Ovary (tissue), 3 donors: Measurements from ENCODE around the gene NCOA3.

Experiments used
- EP300 ChIP-seq: sonication (generic); formaldehyde crosslinking; IDR thresholded peaks from one replicate; pipeline ENCODE4 v1.6.1; 2017; ENCODE audit warnings: antibody characterized with exemption
- POLR2A ChIP-seq: fragments of 450-650 bp; IDR thresholded peaks from one replicate; pipeline ENCODE4 v1.6.1; 2017; ENCODE audit warnings: antibody characterized with exemption, mild to moderate bottlenecking, moderate library complexity
- TF ChIP-seq, protein P1 (sequence below), 3 donors: fragments of 450-650 bp in 2 of 3; fragments of 200-600 bp in 1 of 3; IDR thresholded peaks; one replicate each; pipeline versions ENCODE4 v1.5.1 to v1.8.0; 2016 to 2022; ENCODE audit warnings: antibody characterized with exemption in 3 of 3, mild to moderate bottlenecking in 1 of 3
- donor health status: DM: no; HTN: no; CAD: no.

DNA sequence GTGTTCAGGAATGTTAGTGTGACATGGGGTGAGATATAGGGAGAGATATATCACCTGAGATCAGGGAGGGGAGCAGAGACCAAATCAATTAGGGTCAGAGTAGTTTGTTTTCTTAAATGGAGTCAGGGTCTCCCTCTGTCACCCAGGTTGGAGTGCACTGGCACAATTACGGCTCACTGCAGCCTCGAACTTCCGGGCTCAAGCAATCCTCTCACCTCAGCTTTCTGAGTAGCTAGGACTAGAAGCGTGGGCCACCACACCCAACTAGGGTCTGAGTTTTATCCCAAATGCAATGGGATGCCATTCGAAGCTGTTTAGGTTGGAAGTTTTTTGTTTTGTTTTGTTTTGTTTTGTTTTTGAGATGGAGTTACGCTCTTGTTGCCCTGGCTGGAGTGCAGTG is 3.1 kb upstream of the NCOA3 start:
- TF ChIP-seq, protein P1, sequence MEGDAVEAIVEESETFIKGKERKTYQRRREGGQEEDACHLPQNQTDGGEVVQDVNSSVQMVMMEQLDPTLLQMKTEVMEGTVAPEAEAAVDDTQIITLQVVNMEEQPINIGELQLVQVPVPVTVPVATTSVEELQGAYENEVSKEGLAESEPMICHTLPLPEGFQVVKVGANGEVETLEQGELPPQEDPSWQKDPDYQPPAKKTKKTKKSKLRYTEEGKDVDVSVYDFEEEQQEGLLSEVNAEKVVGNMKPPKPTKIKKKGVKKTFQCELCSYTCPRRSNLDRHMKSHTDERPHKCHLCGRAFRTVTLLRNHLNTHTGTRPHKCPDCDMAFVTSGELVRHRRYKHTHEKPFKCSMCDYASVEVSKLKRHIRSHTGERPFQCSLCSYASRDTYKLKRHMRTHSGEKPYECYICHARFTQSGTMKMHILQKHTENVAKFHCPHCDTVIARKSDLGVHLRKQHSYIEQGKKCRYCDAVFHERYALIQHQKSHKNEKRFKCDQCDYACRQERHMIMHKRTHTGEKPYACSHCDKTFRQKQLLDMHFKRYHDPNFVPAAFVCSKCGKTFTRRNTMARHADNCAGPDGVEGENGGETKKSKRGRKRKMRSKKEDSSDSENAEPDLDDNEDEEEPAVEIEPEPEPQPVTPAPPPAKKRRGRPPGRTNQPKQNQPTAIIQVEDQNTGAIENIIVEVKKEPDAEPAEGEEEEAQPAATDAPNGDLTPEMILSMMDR (IDR thresholded peaks at IDR 0.05), result no peak
- TF ChIP-seq EP300 (no peak), POLR2A (no peak)
